Spleen (tissue), 7 donors: ENCODE data around the gene CENPS.

Source experiments
- CTCF ChIP-seq, 11 experiments: fragments of 200-600 bp in 7 of 11; fragments of 450-650 bp in 4 of 11; sonication (generic) in 4 of 11; IDR thresholded peaks in 8 of 11; conservative IDR thresholded peaks in 3 of 11; 1 replicate in 7 of 11; 2 replicates in 4 of 11; pipeline versions ENCODE4 v1.4.0 to v1.8.0; 2016 to 2021; ENCODE audit warnings: antibody characterized with exemption in 11 of 11, inconsistent platforms in 4 of 11, mild to moderate bottlenecking in 1 of 11
- POLR2A ChIP-seq, 3 donors: fragments of 450-650 bp; IDR thresholded peaks; one replicate each; pipeline ENCODE4 v1.5.1; 2017; ENCODE audit warnings: antibody characterized with exemption in 3 of 3, mild to moderate bottlenecking in 1 of 3
- donor health status: DM: no; HTN: no; CAD: no; lungs with moderate emphysema.
- donor health status: DM: no; HTN: no; CAD: no.
- donor health status: DM: no; HTN: no; CAD: no.

- no peak for TF ChIP-seq CTCF (IDR thresholded peaks at IDR 0.05 in 8 of 11, conservative IDR thresholded peaks at IDR 0.05 in 3 of 11)
- TF ChIP-seq POLR2A (IDR thresholded peaks at IDR 0.05) = no peak
Observed at GRCh38 chr1:10429868-10430215, 391 bp upstream of the CENPS start.
